Measurements from ENCODE around the gene OR12D1.

Gene OR12D1

GRCh38 chr6:29466241-29466640 lies 51.5 kb downstream of the OR12D1 start:
- no peak for DNase-seq
